Measurements from ENCODE around the gene PALB2.

DNA sequence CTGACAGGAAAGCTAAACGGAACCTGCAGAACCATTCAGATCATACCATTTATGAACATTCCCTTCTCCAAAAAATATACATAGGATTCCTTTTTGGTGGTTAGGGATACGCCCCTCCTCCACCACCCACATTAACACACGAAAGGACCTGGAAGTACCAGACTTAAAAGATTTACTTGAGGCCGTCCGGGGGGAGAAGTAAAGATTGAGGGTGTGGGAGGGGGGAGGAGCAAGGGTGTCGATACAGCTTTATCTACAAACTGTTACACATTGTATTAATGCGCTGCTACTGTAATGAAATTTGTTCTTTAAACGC is 537 bp downstream of the PALB2 start:
- TF ChIP-seq, protein P1, sequence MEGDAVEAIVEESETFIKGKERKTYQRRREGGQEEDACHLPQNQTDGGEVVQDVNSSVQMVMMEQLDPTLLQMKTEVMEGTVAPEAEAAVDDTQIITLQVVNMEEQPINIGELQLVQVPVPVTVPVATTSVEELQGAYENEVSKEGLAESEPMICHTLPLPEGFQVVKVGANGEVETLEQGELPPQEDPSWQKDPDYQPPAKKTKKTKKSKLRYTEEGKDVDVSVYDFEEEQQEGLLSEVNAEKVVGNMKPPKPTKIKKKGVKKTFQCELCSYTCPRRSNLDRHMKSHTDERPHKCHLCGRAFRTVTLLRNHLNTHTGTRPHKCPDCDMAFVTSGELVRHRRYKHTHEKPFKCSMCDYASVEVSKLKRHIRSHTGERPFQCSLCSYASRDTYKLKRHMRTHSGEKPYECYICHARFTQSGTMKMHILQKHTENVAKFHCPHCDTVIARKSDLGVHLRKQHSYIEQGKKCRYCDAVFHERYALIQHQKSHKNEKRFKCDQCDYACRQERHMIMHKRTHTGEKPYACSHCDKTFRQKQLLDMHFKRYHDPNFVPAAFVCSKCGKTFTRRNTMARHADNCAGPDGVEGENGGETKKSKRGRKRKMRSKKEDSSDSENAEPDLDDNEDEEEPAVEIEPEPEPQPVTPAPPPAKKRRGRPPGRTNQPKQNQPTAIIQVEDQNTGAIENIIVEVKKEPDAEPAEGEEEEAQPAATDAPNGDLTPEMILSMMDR (IDR thresholded peaks at IDR 0.05 in 2 of 3, conservative IDR thresholded peaks at IDR 0.05 in 1 of 3; ENCODE audit: control insufficient read depth in 2 of 3, extremely low read depth in 1 of 3, insufficient read depth in 1 of 3, low read depth in 3 of 3, low read length in 3 of 3), result no peak
- no peak for TF ChIP-seq RAD21 (IDR thresholded peaks at IDR 0.05; ENCODE audit: insufficient read depth, low read depth, low read length)
- TF ChIP-seq, protein P2, sequence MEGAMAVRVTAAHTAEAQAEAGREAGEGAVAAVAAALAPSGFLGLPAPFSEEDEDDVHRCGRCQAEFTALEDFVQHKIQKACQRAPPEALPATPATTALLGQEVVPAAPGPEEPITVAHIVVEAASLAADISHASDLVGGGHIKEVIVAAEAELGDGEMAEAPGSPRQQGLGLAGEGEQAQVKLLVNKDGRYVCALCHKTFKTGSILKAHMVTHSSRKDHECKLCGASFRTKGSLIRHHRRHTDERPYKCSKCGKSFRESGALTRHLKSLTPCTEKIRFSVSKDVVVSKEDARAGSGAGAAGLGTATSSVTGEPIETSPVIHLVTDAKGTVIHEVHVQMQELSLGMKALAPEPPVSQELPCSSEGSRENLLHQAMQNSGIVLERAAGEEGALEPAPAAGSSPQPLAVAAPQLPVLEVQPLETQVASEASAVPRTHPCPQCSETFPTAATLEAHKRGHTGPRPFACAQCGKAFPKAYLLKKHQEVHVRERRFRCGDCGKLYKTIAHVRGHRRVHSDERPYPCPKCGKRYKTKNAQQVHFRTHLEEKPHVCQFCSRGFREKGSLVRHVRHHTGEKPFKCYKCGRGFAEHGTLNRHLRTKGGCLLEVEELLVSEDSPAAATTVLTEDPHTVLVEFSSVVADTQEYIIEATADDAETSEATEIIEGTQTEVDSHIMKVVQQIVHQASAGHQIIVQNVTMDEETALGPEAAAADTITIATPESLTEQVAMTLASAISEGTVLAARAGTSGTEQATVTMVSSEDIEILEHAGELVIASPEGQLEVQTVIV (IDR thresholded peaks at IDR 0.05; ENCODE audit: borderline replicate concordance, partially characterized antibody), result no peak
- TF ChIP-seq SP1 (IDR thresholded peaks at IDR 0.05; ENCODE audit: low read depth, low read length), result no peak
- TF ChIP-seq, protein P3, sequence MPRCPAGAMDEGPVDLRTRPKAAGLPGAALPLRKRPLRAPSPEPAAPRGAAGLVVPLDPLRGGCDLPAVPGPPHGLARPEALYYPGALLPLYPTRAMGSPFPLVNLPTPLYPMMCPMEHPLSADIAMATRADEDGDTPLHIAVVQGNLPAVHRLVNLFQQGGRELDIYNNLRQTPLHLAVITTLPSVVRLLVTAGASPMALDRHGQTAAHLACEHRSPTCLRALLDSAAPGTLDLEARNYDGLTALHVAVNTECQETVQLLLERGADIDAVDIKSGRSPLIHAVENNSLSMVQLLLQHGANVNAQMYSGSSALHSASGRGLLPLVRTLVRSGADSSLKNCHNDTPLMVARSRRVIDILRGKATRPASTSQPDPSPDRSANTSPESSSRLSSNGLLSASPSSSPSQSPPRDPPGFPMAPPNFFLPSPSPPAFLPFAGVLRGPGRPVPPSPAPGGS (IDR thresholded peaks at IDR 0.05; ENCODE audit: borderline replicate concordance, insufficient read depth, low read depth, low read length, poor library complexity, severe bottlenecking), result no peak
- TF ChIP-seq, protein P4, sequence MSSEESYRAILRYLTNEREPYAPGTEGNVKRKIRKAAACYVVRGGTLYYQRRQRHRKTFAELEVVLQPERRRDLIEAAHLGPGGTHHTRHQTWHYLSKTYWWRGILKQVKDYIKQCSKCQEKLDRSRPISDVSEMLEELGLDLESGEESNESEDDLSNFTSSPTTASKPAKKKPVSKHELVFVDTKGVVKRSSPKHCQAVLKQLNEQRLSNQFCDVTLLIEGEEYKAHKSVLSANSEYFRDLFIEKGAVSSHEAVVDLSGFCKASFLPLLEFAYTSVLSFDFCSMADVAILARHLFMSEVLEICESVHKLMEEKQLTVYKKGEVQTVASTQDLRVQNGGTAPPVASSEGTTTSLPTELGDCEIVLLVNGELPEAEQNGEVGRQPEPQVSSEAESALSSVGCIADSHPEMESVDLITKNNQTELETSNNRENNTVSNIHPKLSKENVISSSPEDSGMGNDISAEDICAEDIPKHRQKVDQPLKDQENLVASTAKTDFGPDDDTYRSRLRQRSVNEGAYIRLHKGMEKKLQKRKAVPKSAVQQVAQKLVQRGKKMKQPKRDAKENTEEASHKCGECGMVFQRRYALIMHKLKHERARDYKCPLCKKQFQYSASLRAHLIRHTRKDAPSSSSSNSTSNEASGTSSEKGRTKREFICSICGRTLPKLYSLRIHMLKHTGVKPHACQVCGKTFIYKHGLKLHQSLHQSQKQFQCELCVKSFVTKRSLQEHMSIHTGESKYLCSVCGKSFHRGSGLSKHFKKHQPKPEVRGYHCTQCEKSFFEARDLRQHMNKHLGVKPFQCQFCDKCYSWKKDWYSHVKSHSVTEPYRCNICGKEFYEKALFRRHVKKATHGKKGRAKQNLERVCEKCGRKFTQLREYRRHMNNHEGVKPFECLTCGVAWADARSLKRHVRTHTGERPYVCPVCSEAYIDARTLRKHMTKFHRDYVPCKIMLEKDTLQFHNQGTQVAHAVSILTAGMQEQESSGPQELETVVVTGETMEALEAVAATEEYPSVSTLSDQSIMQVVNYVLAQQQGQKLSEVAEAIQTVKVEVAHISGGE (CRISPR knock-in tag; IDR thresholded peaks at IDR 0.05), result no peak
- no peak for TF ChIP-seq NFYB (IDR thresholded peaks at IDR 0.05; ENCODE audit: insufficient read depth, low read depth, low read length)
- no peak for TF ChIP-seq GABPA (IDR thresholded peaks at IDR 0.05; ENCODE audit: low read depth)
- no peak for TF ChIP-seq POLR2A (IDR thresholded peaks at IDR 0.05; ENCODE audit: low read depth, low read length)
